Astrocyte (in vitro differentiated cells and primary cell): ENCODE measurements around the gene ATP11C.

Source experiments
- CTCF ChIP-seq: IDR thresholded peaks from 2 replicates; pipeline ENCODE4 v1.5.1; 2011; ENCODE audit warnings: low read depth, mild to moderate bottlenecking, inconsistent platforms, low read length, moderate library complexity; ENCODE audit not compliant: insufficient read depth
- EZH2 ChIP-seq: IDR thresholded peaks from 2 replicates; pipeline ENCODE4 v1.6.1; 2012; ENCODE audit warnings: mild to moderate bottlenecking, low read length, inconsistent platforms; ENCODE audit not compliant: insufficient read depth

GRCh38 chrX:139820358-139820984 lies 112.4 kb downstream of the ATP11C start:
- no peak for TF ChIP-seq CTCF
- TF ChIP-seq EZH2 = no peak
